Measurements from ENCODE around the gene NRP2.

The NRP2 gene

GRCh38 chr2:205701509-205701908, 19.2 kb downstream of the NRP2 start:
- peaks cover 33% of the 10 kb centered on the region for H3K4me1 Mint-ChIP-seq
- H3K36me3 Mint-ChIP-seq = no peaks in the 10 kb centered on the region
- no peak for DNase-seq (ENCODE audit: low spot score in 2 of 2)
- no peaks in the 10 kb centered on the region for H3K27me3 Mint-ChIP-seq
- H3K27ac Mint-ChIP-seq = no peak overlapping the region
- H3K4me3 Mint-ChIP-seq = no peak overlapping the region
- no peak for ATAC-seq (ENCODE audit: low read depth)
- H3K9me3 Mint-ChIP-seq = no peaks in the 10 kb centered on the region

GRCh38 chr2:205702576-205702975, 20.3 kb downstream of the NRP2 start:
- DNase-seq (ENCODE audit: low spot score in 2 of 2) (no peak), ATAC-seq (ENCODE audit: low read depth) (no peak)
- Mint-ChIP-seq H3K27ac (no peak overlapping the region), H3K4me1 (peaks cover 36% of the 10 kb centered on the region), H3K36me3 (no peaks in the 10 kb centered on the region), H3K4me3 (no peak overlapping the region), H3K9me3 (no peaks in the 10 kb centered on the region), H3K27me3 (no peaks in the 10 kb centered on the region)

GRCh38 chr2:205703471-205704126, 21.3 kb downstream of the NRP2 start:
- DNase-seq (ENCODE audit: low spot score in 2 of 2) (no peak), ATAC-seq (ENCODE audit: low read depth) (no peak)
- H3K4me3 Mint-ChIP-seq = no peak overlapping the region
- peaks cover 37% of the 10 kb centered on the region for H3K4me1 Mint-ChIP-seq
- no peaks in the 10 kb centered on the region for H3K27me3 Mint-ChIP-seq
- H3K36me3 Mint-ChIP-seq = no peaks in the 10 kb centered on the region
- H3K9me3 Mint-ChIP-seq = no peaks in the 10 kb centered on the region
- peak overlapping the region; percentile 51 for H3K27ac Mint-ChIP-seq

- DNase-seq (ENCODE audit: low spot score in 2 of 2) (no peak), ATAC-seq (ENCODE audit: low read depth) (no peak)
- H3K4me1 Mint-ChIP-seq = peaks cover 38% of the 10 kb centered on the region
- H3K4me3 Mint-ChIP-seq = no peak overlapping the region
- no peaks in the 10 kb centered on the region for H3K27me3 Mint-ChIP-seq
- no peaks in the 10 kb centered on the region for H3K9me3 Mint-ChIP-seq
- H3K27ac Mint-ChIP-seq = peak overlapping the region; percentile 50
- no peaks in the 10 kb centered on the region for H3K36me3 Mint-ChIP-seq
These were observed 21.9 kb downstream of the NRP2 start for GRCh38 chr2:205704127-205704741.

- no peaks in the 10 kb centered on the region for H3K9me3 Mint-ChIP-seq
- no peaks in the 10 kb centered on the region for H3K36me3 Mint-ChIP-seq
- no peak for ATAC-seq (ENCODE audit: low read depth)
- H3K27ac Mint-ChIP-seq = peak overlapping the region; percentile 91
- H3K4me3 Mint-ChIP-seq = peak overlapping the region; percentile 38
- H3K4me1 Mint-ChIP-seq = peaks cover 27% of the 10 kb centered on the region
- H3K27me3 Mint-ChIP-seq = no peaks in the 10 kb centered on the region
- no peak for DNase-seq (ENCODE audit: low spot score in 2 of 2)
These were observed 23.4 kb downstream of the NRP2 start for GRCh38 chr2:205705511-205706349.

GRCh38 chr2:205706769-205707381, 24.6 kb downstream of the NRP2 start:
- no peaks in the 10 kb centered on the region for H3K9me3 Mint-ChIP-seq

GRCh38 chr2:205708231-205708631, 25.9 kb downstream of the NRP2 start:
- ATAC-seq (ENCODE audit: low read depth) = no peak
- no peak for DNase-seq (ENCODE audit: low spot score in 2 of 2)
- Mint-ChIP-seq H3K36me3 (no peaks in the 10 kb centered on the region), H3K4me3 (no peak overlapping the region), H3K27ac (peak overlapping the region; percentile 91), H3K4me1 (peaks cover 24% of the 10 kb centered on the region), H3K27me3 (no peaks in the 10 kb centered on the region), H3K9me3 (no peaks in the 10 kb centered on the region)

More at GRCh38 chr2:205706769-205707381, 24.6 kb downstream of the NRP2 start:
- H3K4me1 Mint-ChIP-seq = peaks cover 27% of the 10 kb centered on the region
- H3K4me3 Mint-ChIP-seq = peak overlapping the region; percentile 57
- ATAC-seq (ENCODE audit: low read depth) = peak; percentile 91
- H3K36me3 Mint-ChIP-seq = no peaks in the 10 kb centered on the region
- H3K27me3 Mint-ChIP-seq = no peaks in the 10 kb centered on the region
- peak overlapping the region; percentile 91 for H3K27ac Mint-ChIP-seq
- peak; percentile 55 to 68 for DNase-seq (ENCODE audit: low spot score in 2 of 2)

GRCh38 chr2:205709319-205709718, 27.0 kb downstream of the NRP2 start:
- ATAC-seq (ENCODE audit: low read depth) (no peak), DNase-seq (ENCODE audit: low spot score in 2 of 2) (no peak)
- Mint-ChIP-seq H3K4me3 (no peak overlapping the region), H3K4me1 (peaks cover 28% of the 10 kb centered on the region), H3K9me3 (no peaks in the 10 kb centered on the region), H3K27me3 (no peaks in the 10 kb centered on the region), H3K27ac (peak overlapping the region; percentile 56), H3K36me3 (no peaks in the 10 kb centered on the region)

- no peak for DNase-seq (ENCODE audit: low spot score in 2 of 2)
- Mint-ChIP-seq H3K4me3 (no peak overlapping the region), H3K27ac (no peak overlapping the region), H3K36me3 (no peaks in the 10 kb centered on the region), H3K27me3 (no peaks in the 10 kb centered on the region), H3K9me3 (no peaks in the 10 kb centered on the region), H3K4me1 (peaks cover 18% of the 10 kb centered on the region)
- ATAC-seq (ENCODE audit: low read depth) = peak; percentile 14
These were observed 30.2 kb downstream of the NRP2 start for GRCh38 chr2:205712508-205712907.

- H3K36me3 Mint-ChIP-seq = no peaks in the 10 kb centered on the region
- ATAC-seq (ENCODE audit: low read depth) (no peak), DNase-seq (ENCODE audit: low spot score in 2 of 2) (no peak)
- H3K27ac Mint-ChIP-seq = no peak overlapping the region
- H3K9me3 Mint-ChIP-seq = no peaks in the 10 kb centered on the region
- H3K27me3 Mint-ChIP-seq = no peaks in the 10 kb centered on the region
- H3K4me3 Mint-ChIP-seq = no peak overlapping the region
- H3K4me1 Mint-ChIP-seq = peaks cover 18% of the 10 kb centered on the region
These were observed 30.8 kb downstream of the NRP2 start for GRCh38 chr2:205713086-205713485.

GRCh38 chr2:205714058-205714776, 31.9 kb downstream of the NRP2 start:
- no peaks in the 10 kb centered on the region for H3K27me3 Mint-ChIP-seq
- ATAC-seq (ENCODE audit: low read depth) = peak; percentile 91
- H3K27ac Mint-ChIP-seq = peak overlapping the region; percentile 46
- H3K4me1 Mint-ChIP-seq = peaks cover 15% of the 10 kb centered on the region
- H3K36me3 Mint-ChIP-seq = no peaks in the 10 kb centered on the region
- peak; percentile 22 to 41 for DNase-seq (ENCODE audit: low spot score in 2 of 2)
- H3K4me3 Mint-ChIP-seq = peak overlapping the region; percentile 12
- no peaks in the 10 kb centered on the region for H3K9me3 Mint-ChIP-seq

- no peak for DNase-seq (ENCODE audit: low spot score in 2 of 2)
- Mint-ChIP-seq H3K4me3 (no peak overlapping the region), H3K4me1 (peaks cover 11% of the 10 kb centered on the region), H3K36me3 (no peaks in the 10 kb centered on the region), H3K9me3 (no peaks in the 10 kb centered on the region), H3K27ac (peak overlapping the region; percentile 46), H3K27me3 (no peaks in the 10 kb centered on the region)
- ATAC-seq (ENCODE audit: low read depth) = no peak
These were observed 32.8 kb downstream of the NRP2 start for GRCh38 chr2:205714789-205715720.
